Measurements from ENCODE around the gene PBX1.

DNA sequence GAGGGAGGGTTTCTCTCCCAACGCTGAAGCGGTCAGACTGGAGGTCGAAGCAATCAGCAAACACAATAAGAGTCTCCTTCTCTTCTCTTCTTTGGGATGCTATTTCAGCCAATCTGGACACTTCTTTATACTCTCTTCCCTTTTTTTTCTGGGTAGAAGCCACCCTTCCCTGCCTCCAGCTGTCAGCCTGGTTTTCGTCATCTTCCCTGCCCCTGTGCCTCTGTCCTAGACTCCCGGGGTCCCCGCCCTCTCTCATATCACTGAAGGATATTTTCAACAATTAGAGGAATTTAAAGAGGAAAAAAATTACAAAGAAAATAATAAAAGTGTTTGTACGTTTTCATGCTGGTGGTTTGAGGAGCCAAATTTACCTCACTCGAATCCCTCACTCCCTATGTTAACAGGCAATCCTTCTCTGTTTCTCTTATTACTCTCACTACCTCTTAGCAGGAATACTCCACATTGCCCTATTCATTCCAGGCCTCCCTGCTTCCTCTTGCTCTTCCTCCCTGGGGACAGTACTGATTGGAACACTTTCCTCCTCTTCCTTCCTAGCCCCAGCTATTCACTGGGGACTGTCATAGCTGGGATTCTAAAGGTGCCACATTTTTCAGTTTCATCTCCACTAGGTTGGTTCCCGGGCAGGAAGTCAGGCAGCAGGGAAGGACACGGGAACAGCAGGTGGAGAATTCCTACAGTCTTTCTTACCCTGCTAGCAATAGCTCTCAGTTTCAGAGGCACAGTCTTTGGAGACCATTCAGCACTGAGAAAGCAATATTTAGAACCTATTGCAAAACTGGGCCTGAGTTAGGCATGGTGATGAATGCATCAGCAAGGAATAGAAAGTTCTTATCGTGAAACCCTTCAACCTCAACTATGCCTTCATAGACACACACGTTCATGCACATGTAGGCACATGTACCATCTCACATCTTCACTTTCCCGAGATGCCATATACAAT is 288.0 kb downstream of the PBX1 start:
- TF ChIP-seq, protein P1, sequence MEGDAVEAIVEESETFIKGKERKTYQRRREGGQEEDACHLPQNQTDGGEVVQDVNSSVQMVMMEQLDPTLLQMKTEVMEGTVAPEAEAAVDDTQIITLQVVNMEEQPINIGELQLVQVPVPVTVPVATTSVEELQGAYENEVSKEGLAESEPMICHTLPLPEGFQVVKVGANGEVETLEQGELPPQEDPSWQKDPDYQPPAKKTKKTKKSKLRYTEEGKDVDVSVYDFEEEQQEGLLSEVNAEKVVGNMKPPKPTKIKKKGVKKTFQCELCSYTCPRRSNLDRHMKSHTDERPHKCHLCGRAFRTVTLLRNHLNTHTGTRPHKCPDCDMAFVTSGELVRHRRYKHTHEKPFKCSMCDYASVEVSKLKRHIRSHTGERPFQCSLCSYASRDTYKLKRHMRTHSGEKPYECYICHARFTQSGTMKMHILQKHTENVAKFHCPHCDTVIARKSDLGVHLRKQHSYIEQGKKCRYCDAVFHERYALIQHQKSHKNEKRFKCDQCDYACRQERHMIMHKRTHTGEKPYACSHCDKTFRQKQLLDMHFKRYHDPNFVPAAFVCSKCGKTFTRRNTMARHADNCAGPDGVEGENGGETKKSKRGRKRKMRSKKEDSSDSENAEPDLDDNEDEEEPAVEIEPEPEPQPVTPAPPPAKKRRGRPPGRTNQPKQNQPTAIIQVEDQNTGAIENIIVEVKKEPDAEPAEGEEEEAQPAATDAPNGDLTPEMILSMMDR (IDR thresholded peaks at IDR 0.05; ENCODE audit: poor library complexity): no peak
- TF ChIP-seq EZH2 (IDR thresholded peaks at IDR 0.05; ENCODE audit: borderline replicate concordance): no peak
- TF ChIP-seq EZH2phosphoT487 (IDR thresholded peaks at IDR 0.05; ENCODE audit: low read depth, severe bottlenecking, unreplicated experiment): no peak
